SK-MEL-5 (cell line): ENCODE measurements around the gene CES2. TPM values are rescaled to one million over a fixed set of nuclear protein-coding genes. Genes with fewer than 3 reads are reported as not detected.
"Not testable (repeated sequence)": the region's sequence is repeated elsewhere in the genome, so short reads cannot be mapped to it uniquely, and the experiment has no call there.

Experiments
- DNase-seq: peaks from one replicate; pipeline ENCODE4 v3.0.0-alpha.2; 2016; ENCODE audit warnings: low read depth, low spot score
- in situ Hi-C: cut with HindIII; loops from 2 replicates; pipeline ENCODE4 v1.10.0; 2016; ENCODE audit warnings: low sequenced_read_pairs, high pct_unique_total_duplicates, low pct_unique_long_range_greater_than_20kb
- polyA plus RNA-seq, 2 experiments: library from polyadenylated mRNA; depleted of rRNA; stranded (reverse); fragments of >200 nt; gene quantifications; 2 replicates each; pipeline ENCODE4 v1.2.3, GENCODE V29; 2015
- total RNA-seq: library from RNA; depleted of rRNA; stranded (reverse); fragments of >200 nt; shearing (Covaris generic); gene quantifications from 2 replicates; pipeline ENCODE4 v1.2.3, GENCODE V29; 2014; rRNA removed

CES2 gene, protein sequence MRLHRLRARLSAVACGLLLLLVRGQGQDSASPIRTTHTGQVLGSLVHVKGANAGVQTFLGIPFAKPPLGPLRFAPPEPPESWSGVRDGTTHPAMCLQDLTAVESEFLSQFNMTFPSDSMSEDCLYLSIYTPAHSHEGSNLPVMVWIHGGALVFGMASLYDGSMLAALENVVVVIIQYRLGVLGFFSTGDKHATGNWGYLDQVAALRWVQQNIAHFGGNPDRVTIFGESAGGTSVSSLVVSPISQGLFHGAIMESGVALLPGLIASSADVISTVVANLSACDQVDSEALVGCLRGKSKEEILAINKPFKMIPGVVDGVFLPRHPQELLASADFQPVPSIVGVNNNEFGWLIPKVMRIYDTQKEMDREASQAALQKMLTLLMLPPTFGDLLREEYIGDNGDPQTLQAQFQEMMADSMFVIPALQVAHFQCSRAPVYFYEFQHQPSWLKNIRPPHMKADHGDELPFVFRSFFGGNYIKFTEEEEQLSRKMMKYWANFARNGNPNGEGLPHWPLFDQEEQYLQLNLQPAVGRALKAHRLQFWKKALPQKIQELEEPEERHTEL
- 14.8 and 19.4 TPM in 2 replicates for total RNA-seq
- 20.1 and 30.9 TPM in 2 replicates for polyA plus RNA-seq (2015; cell fraction: cytosol; rRNA removed)
- 21.2 and 24.1 TPM in 2 replicates for polyA plus RNA-seq (2015; cell fraction: nucleus; rRNA removed)

DNA sequence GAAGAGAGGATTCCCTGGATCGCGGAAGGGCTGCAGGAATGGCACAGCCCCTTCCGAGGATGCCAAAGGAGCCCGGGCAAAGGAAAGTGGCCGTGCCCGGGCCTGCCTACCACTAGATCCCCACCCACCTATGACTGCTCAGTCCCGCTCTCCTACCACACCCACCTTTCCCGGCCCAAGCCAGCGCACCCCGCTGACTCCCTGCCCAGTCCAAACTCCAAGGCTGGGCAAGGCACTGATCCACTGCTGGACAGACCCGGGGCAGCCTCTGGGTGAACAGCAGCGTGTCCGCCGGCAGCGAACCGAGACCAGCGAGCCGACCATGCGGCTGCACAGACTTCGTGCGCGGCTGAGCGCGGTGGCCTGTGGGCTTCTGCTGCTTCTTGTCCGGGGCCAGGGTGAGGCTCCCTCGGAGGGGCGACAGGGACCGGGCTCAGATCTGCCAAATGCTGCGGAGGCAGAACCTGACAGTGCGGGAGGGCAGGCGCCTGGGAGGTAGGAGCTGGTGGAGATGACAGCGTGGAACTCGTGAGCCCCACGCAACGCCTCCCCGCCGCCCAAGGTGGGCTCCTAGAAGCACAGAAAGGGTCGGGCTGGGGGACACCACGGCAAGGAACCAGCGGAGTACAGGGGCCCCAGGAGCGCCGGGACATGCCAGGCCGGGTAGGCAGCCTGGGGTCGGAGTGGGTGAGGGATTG, at the start of gene CES2:
CES2 (plus strand) TSS at position 203 of the 698 bp plus-strand sequence; CDS start at position 323, 120 bp downstream.
- no peak for DNase-seq
- in situ Hi-C loops: no loop called here

DNA sequence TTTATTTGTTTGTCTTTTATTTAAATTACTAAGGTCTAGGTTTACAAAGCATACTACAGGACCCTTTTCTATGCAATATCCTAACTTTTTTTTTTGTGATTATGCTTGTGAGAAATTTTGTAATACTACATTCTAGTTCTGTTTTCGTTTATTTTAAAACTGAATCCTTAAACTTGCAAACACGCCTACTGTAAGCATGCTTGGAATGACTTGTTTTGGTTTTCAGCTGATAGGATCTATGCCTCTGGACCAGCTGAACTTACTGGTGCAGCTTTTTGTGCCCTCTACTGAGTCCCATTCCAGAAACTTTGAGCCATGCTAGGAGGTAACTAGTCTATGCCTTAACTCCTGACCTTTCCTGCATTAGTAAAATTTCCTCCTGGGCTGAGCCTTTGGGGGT, 49.0 kb upstream of the CES2 start:
- no peak for DNase-seq

DNA sequence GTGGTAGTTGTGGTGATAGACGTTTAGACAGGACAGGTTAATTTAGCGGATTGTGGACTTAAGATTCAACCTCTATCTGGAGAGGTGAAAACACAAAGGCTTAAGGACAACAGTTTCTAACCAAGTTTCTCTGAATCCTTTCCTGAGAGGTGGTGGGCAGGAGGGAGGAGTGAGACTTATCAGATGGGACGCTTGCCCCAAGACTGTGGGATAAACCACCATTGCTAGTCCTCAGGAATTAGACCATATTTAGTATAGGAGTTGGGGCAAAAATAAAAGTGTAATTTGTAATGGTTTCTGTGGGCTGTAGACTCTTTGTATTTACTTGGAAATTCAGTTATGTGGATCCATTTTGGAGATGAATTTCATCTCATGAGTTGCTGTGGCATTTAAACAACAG, 48.4 kb upstream of the CES2 start:
- in situ Hi-C loops: no loop called here
- DNase-seq: no peak

More for the DNA sequence above, 49.0 kb upstream of the CES2 start:
- in situ Hi-C loops: no loop called here

DNA sequence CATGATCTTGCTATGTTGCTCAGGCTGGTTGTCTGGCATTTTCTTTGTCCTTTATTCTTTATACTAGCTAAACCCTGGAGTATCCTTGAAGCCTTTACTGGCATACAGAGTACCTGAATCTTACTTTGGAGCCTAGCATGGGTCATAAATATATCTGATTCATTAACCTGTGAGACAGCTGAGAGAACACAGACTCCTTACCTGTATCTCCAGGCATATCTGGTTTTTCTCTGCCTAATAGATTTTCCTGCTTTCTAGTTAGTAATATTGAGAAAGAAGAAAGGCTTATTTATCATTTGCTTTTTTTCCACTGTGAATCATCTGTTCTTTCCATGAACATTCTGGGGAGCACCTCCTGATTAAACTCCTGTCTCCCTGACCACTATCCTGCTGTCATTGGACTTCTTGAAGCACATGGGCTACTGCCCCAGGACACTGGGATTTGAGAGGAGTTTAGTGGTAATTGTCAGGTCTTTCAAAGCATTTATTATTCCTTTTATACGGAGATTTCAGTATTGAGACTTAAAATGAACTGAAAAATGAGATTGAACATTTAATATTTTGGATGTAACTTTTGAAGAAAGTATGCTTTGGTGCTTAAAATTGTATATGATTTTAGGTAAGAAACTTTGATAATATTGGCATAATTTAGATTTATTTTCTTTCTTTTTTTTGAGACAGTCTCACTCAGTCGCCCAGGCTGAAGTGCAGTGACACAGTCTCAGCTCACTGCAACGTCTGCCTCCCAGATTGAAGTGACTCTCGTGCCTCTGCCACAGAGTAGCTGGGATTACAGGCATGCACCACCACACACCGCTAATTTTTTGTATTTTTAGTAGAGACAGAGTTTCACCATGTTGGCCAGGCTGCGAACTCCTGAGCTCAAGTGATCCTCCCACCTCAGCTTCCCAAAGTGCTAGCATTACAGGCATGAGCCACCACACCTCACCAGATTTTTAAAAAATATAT, 46.4 kb upstream of the CES2 start:
- in situ Hi-C loops: no loop called here
- no peak for DNase-seq

DNA sequence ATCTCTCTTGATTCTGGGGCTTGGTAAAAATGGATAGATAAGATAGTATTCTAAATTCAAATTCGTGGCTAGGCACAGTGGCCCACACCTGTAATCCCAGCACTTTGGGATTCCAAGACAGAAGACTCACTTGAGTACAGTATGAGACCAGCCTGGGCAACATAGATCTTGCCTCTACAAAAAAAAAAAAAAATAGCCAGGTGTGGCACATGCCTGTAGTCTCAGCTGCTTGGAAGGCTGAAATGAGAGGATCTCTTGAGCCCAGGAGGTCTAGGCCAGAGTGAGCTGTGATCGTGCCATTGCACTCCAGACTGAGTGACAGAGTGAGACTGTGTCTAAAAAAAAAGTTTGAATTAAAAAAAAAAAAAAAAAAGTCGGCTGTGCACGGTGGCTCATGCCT, 45.7 kb upstream of the CES2 start:
- in situ Hi-C loops: no loop called here
- no peak for DNase-seq

DNA sequence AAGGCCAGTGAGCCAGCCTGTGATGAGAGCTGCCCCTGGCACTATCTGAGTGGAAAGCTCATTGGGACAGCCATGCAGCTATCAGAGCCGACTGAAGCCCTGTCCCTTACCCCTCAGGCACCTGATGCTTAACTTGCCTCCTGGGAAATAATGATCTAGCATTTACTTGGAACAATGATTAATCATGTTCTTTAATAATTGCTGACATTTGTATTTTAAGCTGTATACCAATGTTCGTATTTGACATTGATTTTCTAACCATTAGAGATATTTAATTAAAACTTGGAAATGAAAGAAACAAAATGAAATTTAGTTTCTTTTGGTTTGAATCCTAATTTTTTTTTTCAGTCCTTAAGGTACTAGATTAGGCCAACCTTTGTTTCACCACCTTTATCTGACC, 44.5 kb upstream of the CES2 start:
- no peak for DNase-seq
- in situ Hi-C loops: no loop called here

DNA sequence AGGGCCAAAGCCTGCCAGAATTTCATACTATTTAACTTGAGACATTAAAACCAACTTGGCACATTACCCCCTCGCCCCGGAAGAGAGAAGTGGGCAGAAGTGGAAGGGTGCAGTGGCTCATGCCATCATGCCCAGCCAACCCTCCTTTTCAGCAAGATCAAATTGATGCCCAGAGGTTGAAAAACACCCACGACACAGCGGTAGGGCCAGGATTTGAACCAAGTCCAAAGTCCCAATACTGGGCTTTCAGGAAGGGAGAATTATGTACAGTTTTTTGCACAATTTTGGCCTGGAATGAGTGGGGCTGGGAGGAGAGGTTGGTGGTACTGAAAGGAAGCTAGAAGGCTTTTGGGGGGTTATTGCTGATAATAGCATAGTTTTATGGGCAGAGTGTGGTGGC, 44.0 kb upstream of the CES2 start:
- in situ Hi-C loops: no loop called here
- DNase-seq: no peak

DNA sequence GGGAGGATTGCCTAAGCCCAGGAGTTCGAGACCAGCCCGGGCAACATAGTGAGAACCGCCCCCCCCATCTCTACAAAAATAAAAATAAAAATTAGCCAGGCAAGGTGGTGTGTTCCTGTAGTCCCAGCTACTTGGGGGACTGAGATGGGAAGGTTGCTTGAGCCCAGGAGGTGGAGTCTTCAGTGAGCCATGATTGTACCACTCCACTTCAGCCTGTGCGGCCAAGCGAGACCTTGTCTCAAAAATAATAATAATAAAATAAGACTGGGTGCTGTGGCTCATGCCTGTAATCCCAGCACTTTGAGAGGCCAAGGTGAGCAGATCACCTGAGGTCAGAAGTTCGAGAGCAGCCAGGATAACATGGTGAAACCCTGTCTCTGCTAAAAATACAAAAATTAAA, 43.5 kb upstream of the CES2 start:
- DNase-seq: no peak
- in situ Hi-C loops: no loop called here

DNA sequence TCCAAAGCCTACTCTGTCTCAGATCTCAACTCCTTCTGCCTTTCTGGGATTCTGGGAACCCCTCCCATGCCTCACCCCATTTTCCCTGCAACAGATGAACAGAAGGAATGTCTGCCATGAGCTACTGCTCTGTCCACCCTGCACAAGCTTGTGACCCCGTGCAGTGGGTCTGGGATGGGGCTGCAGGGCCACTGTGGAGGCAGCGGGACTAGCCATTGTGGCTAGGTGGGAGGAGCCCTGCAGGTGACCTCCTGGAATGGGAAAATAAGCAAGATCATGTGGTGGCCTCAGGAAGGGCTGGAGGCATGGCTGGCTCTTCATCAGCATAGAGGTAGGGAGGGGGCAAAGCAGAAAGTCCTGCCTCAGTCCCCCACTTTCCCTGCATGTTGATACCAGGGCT, 41.3 kb upstream of the CES2 start:
- in situ Hi-C loops: no loop called here
- no peak for DNase-seq

DNA sequence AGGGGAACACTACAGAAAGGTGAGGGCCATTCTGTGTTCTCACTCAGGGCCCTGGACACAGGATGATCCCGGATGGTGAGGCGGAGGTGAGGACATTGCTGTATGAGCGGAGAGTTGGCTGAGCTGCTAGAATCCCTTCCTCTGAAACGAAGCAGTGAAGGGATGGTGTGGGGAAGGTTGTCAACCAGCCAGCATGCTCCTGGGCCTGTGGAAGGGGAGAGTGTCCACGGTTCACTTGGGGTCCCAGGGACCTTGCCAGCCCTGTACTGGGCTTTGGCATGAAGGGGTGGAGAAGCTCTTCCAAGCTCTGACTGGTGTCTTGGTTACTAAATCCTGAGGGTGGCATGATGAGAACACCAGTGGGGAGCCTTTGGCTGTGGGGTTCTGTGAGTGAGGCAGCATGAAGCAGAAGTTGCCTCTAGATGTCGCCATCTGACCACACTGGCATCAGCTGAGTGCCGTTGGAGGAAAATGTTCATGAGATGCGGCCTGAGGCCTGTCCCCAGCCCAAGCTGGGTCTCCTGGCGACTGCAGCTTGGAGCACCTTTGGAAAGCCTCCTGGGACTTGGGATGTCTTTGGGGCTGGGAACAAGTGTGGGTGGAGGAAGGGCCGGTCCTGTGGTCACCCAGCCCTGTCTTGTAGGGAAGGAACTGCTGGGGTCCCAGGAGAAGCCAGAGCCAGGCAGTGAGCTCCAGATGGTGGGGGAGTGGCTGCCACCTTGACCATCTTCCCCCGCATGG, 40.2 kb upstream of the CES2 start:
- in situ Hi-C loops: no loop called here

DNA sequence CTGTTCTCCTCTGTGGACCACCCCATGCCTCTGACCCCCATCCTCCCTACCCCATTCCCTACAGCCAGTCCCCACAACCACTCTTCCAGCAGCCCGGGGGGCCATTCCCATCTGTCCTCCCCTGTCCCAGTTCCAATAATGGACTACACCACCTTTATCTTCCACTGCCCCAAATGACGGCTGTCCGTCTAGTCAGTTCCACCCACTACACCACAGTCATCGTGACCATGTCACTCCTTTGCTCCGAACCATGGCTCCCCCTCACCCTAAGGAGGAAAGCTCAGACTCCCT, 39.7 kb upstream of the CES2 start:
- in situ Hi-C loops: no loop called here
- DNase-seq: no peak

More for the DNA sequence above, 40.2 kb upstream of the CES2 start:
- DNase-seq: peak; percentile 73

DNA sequence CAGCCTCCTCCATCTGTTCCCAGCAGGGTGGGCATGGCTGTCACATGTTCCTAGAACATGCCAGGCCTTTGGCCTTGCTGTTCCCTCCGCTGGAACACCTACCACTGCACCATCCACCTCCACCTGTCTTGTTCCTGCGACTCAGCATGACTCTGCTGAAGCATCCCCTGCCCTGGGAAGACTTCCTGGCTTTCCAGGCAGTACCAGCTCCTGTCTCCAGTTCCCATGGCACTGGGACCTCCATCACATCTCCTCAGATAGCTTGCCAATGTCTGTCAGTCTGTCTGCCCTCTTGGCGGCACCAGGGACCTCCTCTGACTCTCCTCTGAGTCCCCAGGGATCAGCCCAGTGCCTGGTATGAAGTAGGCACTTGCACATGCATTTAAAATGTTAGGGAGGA, 39.3 kb upstream of the CES2 start:
- DNase-seq: no peak
- in situ Hi-C loops: no loop called here

DNA sequence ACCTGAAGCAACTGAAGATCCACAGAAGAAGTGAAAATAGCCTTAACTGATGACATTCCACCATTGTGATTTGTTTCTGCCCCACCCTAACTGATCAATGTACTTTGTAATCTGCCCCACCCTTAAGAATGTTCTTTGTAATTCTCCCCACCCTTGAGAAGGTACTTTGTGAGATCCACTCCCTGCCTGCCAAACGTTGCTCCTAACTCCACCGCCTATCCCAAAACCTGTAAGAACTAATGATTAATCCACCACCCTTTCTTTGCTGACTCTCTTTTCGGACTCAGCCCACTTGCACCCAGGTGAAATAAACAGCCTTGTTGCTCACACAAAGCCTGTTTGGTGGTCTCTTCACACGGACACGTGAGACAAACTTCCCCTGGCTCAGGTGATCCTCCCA, 38.6 kb upstream of the CES2 start:
- in situ Hi-C loops, DNase-seq: not testable (repeated sequence)

DNA sequence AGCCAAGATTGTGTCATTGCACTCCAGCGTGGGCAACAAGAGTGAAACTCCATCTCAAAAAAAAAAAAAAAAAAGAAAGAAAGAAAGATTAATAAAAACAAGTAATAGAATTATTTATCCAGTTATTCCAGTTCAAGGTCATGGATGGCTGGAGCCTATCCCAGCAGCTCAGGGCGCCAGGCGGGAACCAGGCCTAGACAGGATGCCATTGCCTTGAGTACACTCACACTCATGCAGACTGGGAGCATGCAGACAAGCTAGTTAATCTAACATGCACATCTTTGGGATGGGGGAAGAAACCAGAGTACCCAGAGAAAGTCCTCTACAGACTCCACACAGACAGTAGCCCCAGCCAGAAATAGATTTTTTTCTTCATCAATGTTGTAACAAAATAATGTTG, 37.1 kb upstream of the CES2 start:
- in situ Hi-C loops: no loop called here
- DNase-seq: no peak

DNA sequence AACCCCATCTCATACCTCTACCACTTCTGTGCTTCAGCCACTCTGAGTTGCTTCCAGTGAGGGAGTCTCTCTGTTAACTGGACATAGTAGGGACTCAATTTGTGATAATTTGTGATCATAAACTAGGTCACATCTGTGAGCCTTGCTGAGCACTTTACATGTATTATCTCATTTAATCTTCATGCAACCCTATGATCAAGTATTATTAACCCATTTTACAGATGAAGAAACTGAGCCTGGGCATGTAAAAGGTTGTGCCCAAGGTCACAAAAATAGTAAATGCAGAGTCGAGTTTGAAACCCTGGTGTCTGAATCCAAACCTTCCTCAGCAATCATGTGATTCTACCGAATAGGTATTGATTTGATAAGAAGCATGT, 36.4 kb upstream of the CES2 start:
- in situ Hi-C loops: no loop called here
- DNase-seq: no peak

DNA sequence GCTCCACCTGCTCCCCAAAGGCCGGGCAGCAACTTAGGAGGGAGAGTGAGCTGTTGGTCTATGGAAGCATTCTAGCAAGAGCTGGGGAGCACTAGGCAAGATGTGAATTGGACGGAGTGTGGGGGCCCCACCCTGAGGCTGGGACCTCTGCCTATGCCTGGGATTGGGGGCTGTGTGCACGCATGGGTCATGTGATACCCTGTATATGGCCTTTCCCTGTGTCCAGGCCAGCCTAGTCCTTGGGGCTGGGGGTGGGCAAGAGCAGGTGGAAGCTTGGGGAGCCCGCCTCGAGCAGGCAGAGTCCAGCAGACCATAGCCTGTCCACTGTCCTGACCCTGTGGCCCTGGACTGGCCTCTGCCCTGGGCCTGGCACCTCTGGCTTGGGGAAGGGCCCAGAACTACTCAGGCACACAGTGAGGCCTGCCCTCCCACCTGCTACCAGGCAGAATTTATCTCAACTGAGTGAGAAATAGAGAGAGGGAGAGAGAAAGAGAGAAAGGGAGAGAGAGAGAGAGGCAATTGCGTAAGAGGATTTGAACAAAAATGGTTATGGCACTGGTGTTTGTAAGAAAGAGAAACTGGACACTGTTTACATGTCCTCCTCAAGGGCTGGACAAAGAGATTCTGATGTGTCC, 35.9 kb upstream of the CES2 start:
- no peak for DNase-seq
- in situ Hi-C loops: no loop called here
